ENCODE results near the gene UMAD1.
A peak's percentile ranks its signal among the peaks of the same experiment; 100 is the strongest.

Gene UMAD1

DNA sequence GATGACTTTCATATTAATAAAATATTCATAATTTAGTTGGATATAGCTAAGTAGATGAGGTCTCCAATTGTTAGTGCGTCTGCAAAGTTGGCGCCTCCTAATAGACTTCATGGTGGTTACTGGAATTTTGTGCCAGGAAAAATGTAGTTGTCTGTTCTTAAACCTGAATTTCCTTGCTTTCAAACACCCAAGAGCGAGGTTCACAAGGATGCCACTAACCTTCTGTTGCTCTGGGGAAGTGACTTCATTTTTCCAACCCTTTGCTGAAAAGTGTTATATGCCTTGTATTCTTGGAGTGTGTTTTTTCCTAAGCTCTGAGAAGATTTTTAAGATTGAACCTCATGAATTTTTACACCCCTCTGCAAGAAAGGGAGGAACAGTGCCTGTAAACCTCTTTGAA is 229.1 kb downstream of the UMAD1 start:
- Histone ChIP-seq H3K79me1 (ENCODE audit: low read length) (no peaks in the 10 kb centered on the region), H3K27me3 (ENCODE audit: insufficient read depth, low read length, poor library complexity) (no peaks in the 10 kb centered on the region), H3K18ac (ENCODE audit: low read length) (peak overlapping the region; percentile 22), H3K4me2 (ENCODE audit: low read length) (no peak overlapping the region), H3K4ac (ENCODE audit: low read depth, low read length) (no peak overlapping the region), H3K56ac (ENCODE audit: low read length) (no peak overlapping the region), H3K4me3 (ENCODE audit: low read length) (no peak overlapping the region), H2BK5ac (ENCODE audit: low read length) (no peak overlapping the region), H2AK5ac (ENCODE audit: low read length) (no peak overlapping the region), H4K5ac (ENCODE audit: low read length) (no peak overlapping the region), H3K4me1 (ENCODE audit: control insufficient read depth, low read depth, low read length) (peaks cover 7% of the 10 kb centered on the region), H3K27ac (ENCODE audit: low read depth, low read length) (no peak overlapping the region), H2BK15ac (replicated peaks; ENCODE audit: low read depth) (no peak overlapping the region), H3K36me3 (ENCODE audit: control insufficient read depth, insufficient read depth, low read length) (no peaks in the 10 kb centered on the region), H2BK120ac (ENCODE audit: low read depth, low read length) (no peak overlapping the region), H3K9ac (ENCODE audit: low read length) (no peak overlapping the region), H3K23ac (ENCODE audit: low read length) (no peak overlapping the region), H4K8ac (ENCODE audit: low read depth, low read length) (no peak overlapping the region), H3K79me2 (ENCODE audit: control insufficient read depth, insufficient read depth, low read length) (no peaks in the 10 kb centered on the region)
- DNase-seq, result peak; percentile 18
- no CpG with 5 or more reads among the region's 3 CpGs for WGBS (ENCODE audit: extremely low coverage, insufficient coverage, low lambda C conversion rate)

DNA sequence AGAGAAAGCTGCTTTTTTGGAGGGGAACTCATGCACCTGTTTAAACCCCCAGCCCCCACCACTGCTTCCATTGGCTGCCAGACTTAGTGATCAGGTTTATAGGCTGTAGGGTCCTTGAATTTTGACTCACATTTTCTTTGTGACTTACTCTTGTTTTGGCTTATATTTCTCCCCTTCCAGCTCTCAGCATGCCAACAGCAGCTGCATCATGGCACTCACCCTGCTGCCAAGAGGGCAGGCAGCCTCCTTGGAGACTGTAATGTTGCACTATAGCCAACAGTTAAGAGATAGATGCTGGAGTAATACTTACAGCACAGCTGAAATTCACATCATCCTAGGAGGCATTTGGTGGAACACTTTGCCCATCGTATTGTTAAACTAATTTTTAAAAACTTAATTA is 230.0 kb downstream of the UMAD1 start:
- Histone ChIP-seq H3K4me3 (ENCODE audit: low read length) (no peak overlapping the region), H3K4me1 (ENCODE audit: control insufficient read depth, low read depth, low read length) (peaks cover 7% of the 10 kb centered on the region), H3K27ac (ENCODE audit: low read depth, low read length) (no peak overlapping the region), H4K5ac (ENCODE audit: low read length) (no peak overlapping the region), H3K79me2 (ENCODE audit: control insufficient read depth, insufficient read depth, low read length) (no peaks in the 10 kb centered on the region), H2BK5ac (ENCODE audit: low read length) (no peak overlapping the region), H3K79me1 (ENCODE audit: low read length) (no peaks in the 10 kb centered on the region), H3K56ac (ENCODE audit: low read length) (no peak overlapping the region), H3K36me3 (ENCODE audit: control insufficient read depth, insufficient read depth, low read length) (no peaks in the 10 kb centered on the region), H2BK15ac (replicated peaks; ENCODE audit: low read depth) (no peak overlapping the region), H2AK5ac (ENCODE audit: low read length) (no peak overlapping the region), H3K4me2 (ENCODE audit: low read length) (no peak overlapping the region), H4K8ac (ENCODE audit: low read depth, low read length) (no peak overlapping the region), H3K4ac (ENCODE audit: low read depth, low read length) (no peak overlapping the region), H3K9ac (ENCODE audit: low read length) (no peak overlapping the region), H3K18ac (ENCODE audit: low read length) (no peak overlapping the region), H2BK120ac (ENCODE audit: low read depth, low read length) (no peak overlapping the region), H3K27me3 (ENCODE audit: insufficient read depth, low read length, poor library complexity) (no peaks in the 10 kb centered on the region), H3K23ac (ENCODE audit: low read length) (peak overlapping the region; percentile 52)
- WGBS (ENCODE audit: extremely low coverage, insufficient coverage, low lambda C conversion rate), result no CpG with 5 or more reads among the region's 1 CpG
- no peak for DNase-seq

DNA sequence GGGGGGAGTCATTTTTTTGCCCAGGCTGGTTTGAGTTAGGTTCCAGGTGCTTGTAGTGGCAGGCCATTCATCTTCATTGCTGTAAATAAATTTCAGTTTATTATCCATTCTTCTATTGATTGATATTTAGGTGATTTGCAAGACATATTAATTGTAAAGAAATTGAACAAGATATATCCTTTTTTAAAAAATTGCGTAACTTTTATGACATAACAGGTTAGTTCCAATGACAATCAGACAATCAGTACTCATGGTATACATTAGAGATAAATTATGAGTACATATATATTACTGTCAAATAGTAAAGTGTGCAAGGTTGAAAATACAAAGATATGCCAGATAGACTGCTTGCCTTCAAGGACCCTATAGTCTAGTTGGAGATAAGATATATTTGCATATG is 235.9 kb downstream of the UMAD1 start:
- Histone ChIP-seq H3K27ac (ENCODE audit: low read depth, low read length) (no peak overlapping the region), H3K18ac (ENCODE audit: low read length) (no peak overlapping the region), H3K23ac (ENCODE audit: low read length) (no peak overlapping the region), H2BK5ac (ENCODE audit: low read length) (no peak overlapping the region), H3K56ac (ENCODE audit: low read length) (no peak overlapping the region), H4K5ac (ENCODE audit: low read length) (no peak overlapping the region), H3K4ac (ENCODE audit: low read depth, low read length) (no peak overlapping the region), H3K36me3 (ENCODE audit: control insufficient read depth, insufficient read depth, low read length) (no peaks in the 10 kb centered on the region), H3K79me1 (ENCODE audit: low read length) (no peaks in the 10 kb centered on the region), H3K4me2 (ENCODE audit: low read length) (no peak overlapping the region), H3K79me2 (ENCODE audit: control insufficient read depth, insufficient read depth, low read length) (no peaks in the 10 kb centered on the region), H2BK15ac (replicated peaks; ENCODE audit: low read depth) (no peak overlapping the region), H2BK120ac (ENCODE audit: low read depth, low read length) (no peak overlapping the region), H3K4me1 (ENCODE audit: control insufficient read depth, low read depth, low read length) (no peaks in the 10 kb centered on the region), H2AK5ac (ENCODE audit: low read length) (no peak overlapping the region), H3K27me3 (ENCODE audit: insufficient read depth, low read length, poor library complexity) (no peaks in the 10 kb centered on the region), H3K4me3 (ENCODE audit: low read length) (no peak overlapping the region), H4K8ac (ENCODE audit: low read depth, low read length) (no peak overlapping the region), H3K9ac (ENCODE audit: low read length) (no peak overlapping the region)
- no CpG with 5 or more reads among the region's 1 CpG for WGBS (ENCODE audit: extremely low coverage, insufficient coverage, low lambda C conversion rate)
- no peak for DNase-seq

DNA sequence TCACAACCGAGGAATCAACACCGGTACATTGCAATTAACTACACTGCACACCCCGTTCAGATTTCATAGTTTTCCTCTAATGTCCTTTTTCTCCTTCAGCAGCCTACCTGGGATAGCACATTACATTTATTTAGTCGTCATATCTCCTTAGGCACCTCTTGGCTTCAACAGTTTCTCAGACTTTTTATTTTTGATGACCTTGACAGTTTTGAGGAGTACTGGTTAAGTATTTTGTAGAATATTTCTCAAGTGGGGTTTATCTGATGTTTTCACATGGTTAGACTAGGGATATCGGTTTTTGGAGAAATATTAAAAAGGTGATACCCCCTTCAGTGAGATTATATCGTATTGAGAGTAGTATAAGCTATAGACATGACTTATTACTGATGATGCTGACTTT is 241.0 kb downstream of the UMAD1 start:
- Histone ChIP-seq H2BK15ac (replicated peaks; ENCODE audit: low read depth) (no peak overlapping the region), H2AK5ac (ENCODE audit: low read length) (no peak overlapping the region), H3K4me1 (ENCODE audit: control insufficient read depth, low read depth, low read length) (no peaks in the 10 kb centered on the region), H2BK5ac (ENCODE audit: low read length) (no peak overlapping the region), H3K79me2 (ENCODE audit: control insufficient read depth, insufficient read depth, low read length) (no peaks in the 10 kb centered on the region), H3K4ac (ENCODE audit: low read depth, low read length) (no peak overlapping the region), H3K56ac (ENCODE audit: low read length) (no peak overlapping the region), H4K8ac (ENCODE audit: low read depth, low read length) (no peak overlapping the region), H3K4me3 (ENCODE audit: low read length) (no peak overlapping the region), H2BK120ac (ENCODE audit: low read depth, low read length) (no peak overlapping the region), H3K36me3 (ENCODE audit: control insufficient read depth, insufficient read depth, low read length) (no peaks in the 10 kb centered on the region), H3K79me1 (ENCODE audit: low read length) (no peaks in the 10 kb centered on the region), H3K23ac (ENCODE audit: low read length) (no peak overlapping the region), H4K5ac (ENCODE audit: low read length) (no peak overlapping the region), H3K27ac (ENCODE audit: low read depth, low read length) (no peak overlapping the region), H3K18ac (ENCODE audit: low read length) (no peak overlapping the region), H3K9ac (ENCODE audit: low read length) (no peak overlapping the region), H3K27me3 (ENCODE audit: insufficient read depth, low read length, poor library complexity) (no peaks in the 10 kb centered on the region), H3K4me2 (ENCODE audit: low read length) (no peak overlapping the region)
- no CpG with 5 or more reads among the region's 6 CpGs for whole genome bisulfite sequencing (ENCODE audit: extremely low coverage, insufficient coverage, low lambda C conversion rate)
- DNase-seq, result no peak

DNA sequence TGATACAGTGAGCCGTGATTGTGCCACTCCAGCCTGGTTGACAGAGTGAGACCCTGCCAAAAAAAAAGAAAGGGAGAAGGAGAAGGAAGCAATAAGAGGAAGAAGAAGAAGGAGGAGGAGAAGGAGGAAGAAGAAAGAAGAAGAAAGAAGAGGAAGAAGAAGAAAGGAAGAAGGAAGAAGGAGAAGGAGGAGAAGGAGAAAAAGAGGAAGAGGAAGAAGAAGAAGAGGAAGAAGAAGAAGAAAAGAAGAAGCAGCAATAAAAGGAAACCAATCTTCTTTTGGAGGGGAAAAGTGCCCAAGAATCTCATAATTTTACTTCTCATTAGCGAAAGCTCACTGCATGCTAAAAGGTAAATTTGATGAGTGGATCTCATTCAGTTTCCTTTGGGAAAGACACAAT is 242.3 kb downstream of the UMAD1 start:
- Histone ChIP-seq H3K36me3 (ENCODE audit: control insufficient read depth, insufficient read depth, low read length) (no peaks in the 10 kb centered on the region), H3K27me3 (ENCODE audit: insufficient read depth, low read length, poor library complexity) (no peaks in the 10 kb centered on the region), H2AK5ac (ENCODE audit: low read length) (no peak overlapping the region), H2BK15ac (replicated peaks; ENCODE audit: low read depth) (no peak overlapping the region), H3K27ac (ENCODE audit: low read depth, low read length) (no peak overlapping the region), H3K4me2 (ENCODE audit: low read length) (no peak overlapping the region), H3K9ac (ENCODE audit: low read length) (no peak overlapping the region), H3K4me1 (ENCODE audit: control insufficient read depth, low read depth, low read length) (no peaks in the 10 kb centered on the region), H3K23ac (ENCODE audit: low read length) (no peak overlapping the region), H2BK120ac (ENCODE audit: low read depth, low read length) (no peak overlapping the region), H3K18ac (ENCODE audit: low read length) (no peak overlapping the region), H3K79me1 (ENCODE audit: low read length) (no peaks in the 10 kb centered on the region), H3K4ac (ENCODE audit: low read depth, low read length) (no peak overlapping the region), H4K5ac (ENCODE audit: low read length) (no peak overlapping the region), H4K8ac (ENCODE audit: low read depth, low read length) (no peak overlapping the region), H3K56ac (ENCODE audit: low read length) (no peak overlapping the region), H3K79me2 (ENCODE audit: control insufficient read depth, insufficient read depth, low read length) (no peaks in the 10 kb centered on the region), H2BK5ac (ENCODE audit: low read length) (no peak overlapping the region), H3K4me3 (ENCODE audit: low read length) (no peak overlapping the region)
- DNase-seq, result no peak
- no CpG with 5 or more reads among the region's 2 CpGs for WGBS (ENCODE audit: extremely low coverage, insufficient coverage, low lambda C conversion rate)

DNA sequence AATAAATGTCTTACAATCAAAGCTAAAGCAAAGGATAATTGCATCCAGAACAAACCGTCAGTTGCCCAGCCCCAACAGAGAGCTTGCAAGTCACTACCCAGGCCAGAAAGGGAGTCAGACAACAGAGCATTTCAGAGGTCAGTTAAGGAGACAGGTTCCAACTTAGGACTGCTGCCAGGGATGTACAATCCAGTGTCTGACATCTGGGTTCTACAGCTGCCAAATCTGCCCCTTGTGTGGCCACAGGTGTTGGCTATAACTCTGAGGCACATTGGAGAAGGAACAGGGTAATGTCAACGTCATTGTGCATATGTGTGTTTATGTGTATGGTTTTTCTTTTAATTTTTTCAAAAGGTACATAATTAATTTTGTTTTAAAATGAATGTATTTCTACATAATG is 242.8 kb downstream of the UMAD1 start:
- H3K79me2 ChIP-seq (ENCODE audit: control insufficient read depth, insufficient read depth, low read length), result no peaks in the 10 kb centered on the region
- no CpG with 5 or more reads among the region's 2 CpGs for WGBS (ENCODE audit: extremely low coverage, insufficient coverage, low lambda C conversion rate)
- no peak overlapping the region for H3K27ac ChIP-seq (ENCODE audit: low read depth, low read length)
- H3K4me2 ChIP-seq (ENCODE audit: low read length), result no peak overlapping the region
- no peak overlapping the region for H3K4me3 ChIP-seq (ENCODE audit: low read length)
- no peak overlapping the region for H2BK120ac ChIP-seq (ENCODE audit: low read depth, low read length)
- no peak overlapping the region for H4K8ac ChIP-seq (ENCODE audit: low read depth, low read length)
- no peaks in the 10 kb centered on the region for H3K27me3 ChIP-seq (ENCODE audit: insufficient read depth, low read length, poor library complexity)
- H2BK5ac ChIP-seq (ENCODE audit: low read length), result no peak overlapping the region
- H3K18ac ChIP-seq (ENCODE audit: low read length), result no peak overlapping the region
- no peak overlapping the region for H2AK5ac ChIP-seq (ENCODE audit: low read length)
- H3K56ac ChIP-seq (ENCODE audit: low read length), result no peak overlapping the region
- no peak for DNase-seq
- no peaks in the 10 kb centered on the region for H3K36me3 ChIP-seq (ENCODE audit: control insufficient read depth, insufficient read depth, low read length)
- H3K9ac ChIP-seq (ENCODE audit: low read length), result no peak overlapping the region
- H2BK15ac ChIP-seq (replicated peaks; ENCODE audit: low read depth), result no peak overlapping the region
- H4K5ac ChIP-seq (ENCODE audit: low read length), result no peak overlapping the region
- H3K4ac ChIP-seq (ENCODE audit: low read depth, low read length), result no peak overlapping the region
- H3K4me1 ChIP-seq (ENCODE audit: control insufficient read depth, low read depth, low read length), result no peaks in the 10 kb centered on the region
- no peak overlapping the region for H3K23ac ChIP-seq (ENCODE audit: low read length)
- no peaks in the 10 kb centered on the region for H3K79me1 ChIP-seq (ENCODE audit: low read length)
